Activated T-helper 17 cell treated with anti-CD3 and anti-CD28 coated beads, Interleukin-2, amount 50 U/mL, for 72 hours (primary cell): Measurements from ENCODE around the gene BIRC6. TPM values are rescaled to one million over a fixed set of nuclear protein-coding genes. Genes with fewer than 3 reads are reported as not detected.
"Not testable (repeated sequence)": the region's sequence is repeated elsewhere in the genome, so short reads cannot be mapped to it uniquely, and the experiment has no call there.

Experiments used
- ATAC-seq: fragments of 150-1000 bp; cut with Tn5 transposase; replicated peaks from 2 replicates; pipeline ENCODE4 v1.10.0; 2021; ENCODE audit warnings: mild to moderate bottlenecking, moderate library complexity
- H3K27ac Mint-ChIP-seq: one replicate; pipeline ENCODE4 v1.8.0; 2022; ENCODE audit warnings: mixed read lengths
- H3K27me3 Mint-ChIP-seq: one replicate; pipeline ENCODE4 v1.8.0; 2022; ENCODE audit warnings: mixed read lengths
- H3K36me3 Mint-ChIP-seq: one replicate; pipeline ENCODE4 v1.8.0; 2022; ENCODE audit warnings: low read depth, mild to moderate bottlenecking, mixed read lengths
- H3K4me1 Mint-ChIP-seq: one replicate; pipeline ENCODE4 v1.8.0; 2022; ENCODE audit warnings: mixed read lengths
- H3K4me3 Mint-ChIP-seq: one replicate; pipeline ENCODE4 v1.8.0; 2022; ENCODE audit warnings: mild to moderate bottlenecking, mixed read lengths
- H3K9me3 Mint-ChIP-seq: one replicate; pipeline ENCODE4 v1.8.0; 2022; ENCODE audit warnings: mixed read lengths
- total RNA-seq, 2 donors: library from RNA; stranded (reverse); gene quantifications; one replicate each; pipeline ENCODE4 v1.2.3, GENCODE V29; 2022

BIRC6 gene, protein sequence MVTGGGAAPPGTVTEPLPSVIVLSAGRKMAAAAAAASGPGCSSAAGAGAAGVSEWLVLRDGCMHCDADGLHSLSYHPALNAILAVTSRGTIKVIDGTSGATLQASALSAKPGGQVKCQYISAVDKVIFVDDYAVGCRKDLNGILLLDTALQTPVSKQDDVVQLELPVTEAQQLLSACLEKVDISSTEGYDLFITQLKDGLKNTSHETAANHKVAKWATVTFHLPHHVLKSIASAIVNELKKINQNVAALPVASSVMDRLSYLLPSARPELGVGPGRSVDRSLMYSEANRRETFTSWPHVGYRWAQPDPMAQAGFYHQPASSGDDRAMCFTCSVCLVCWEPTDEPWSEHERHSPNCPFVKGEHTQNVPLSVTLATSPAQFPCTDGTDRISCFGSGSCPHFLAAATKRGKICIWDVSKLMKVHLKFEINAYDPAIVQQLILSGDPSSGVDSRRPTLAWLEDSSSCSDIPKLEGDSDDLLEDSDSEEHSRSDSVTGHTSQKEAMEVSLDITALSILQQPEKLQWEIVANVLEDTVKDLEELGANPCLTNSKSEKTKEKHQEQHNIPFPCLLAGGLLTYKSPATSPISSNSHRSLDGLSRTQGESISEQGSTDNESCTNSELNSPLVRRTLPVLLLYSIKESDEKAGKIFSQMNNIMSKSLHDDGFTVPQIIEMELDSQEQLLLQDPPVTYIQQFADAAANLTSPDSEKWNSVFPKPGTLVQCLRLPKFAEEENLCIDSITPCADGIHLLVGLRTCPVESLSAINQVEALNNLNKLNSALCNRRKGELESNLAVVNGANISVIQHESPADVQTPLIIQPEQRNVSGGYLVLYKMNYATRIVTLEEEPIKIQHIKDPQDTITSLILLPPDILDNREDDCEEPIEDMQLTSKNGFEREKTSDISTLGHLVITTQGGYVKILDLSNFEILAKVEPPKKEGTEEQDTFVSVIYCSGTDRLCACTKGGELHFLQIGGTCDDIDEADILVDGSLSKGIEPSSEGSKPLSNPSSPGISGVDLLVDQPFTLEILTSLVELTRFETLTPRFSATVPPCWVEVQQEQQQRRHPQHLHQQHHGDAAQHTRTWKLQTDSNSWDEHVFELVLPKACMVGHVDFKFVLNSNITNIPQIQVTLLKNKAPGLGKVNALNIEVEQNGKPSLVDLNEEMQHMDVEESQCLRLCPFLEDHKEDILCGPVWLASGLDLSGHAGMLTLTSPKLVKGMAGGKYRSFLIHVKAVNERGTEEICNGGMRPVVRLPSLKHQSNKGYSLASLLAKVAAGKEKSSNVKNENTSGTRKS (N-terminal part only)
- total RNA-seq, result 100 to 1,000 TPM; 114 to 117 TPM

GRCh38 chr2:32356681-32357317 lies at the start of gene BIRC6:
Gene BIRC6 (plus strand): TSS chr2:32357023. CDS start chr2:32357162, 139 bp downstream.
- no peaks in the 10 kb centered on the region for H3K27me3 Mint-ChIP-seq

GRCh38 chr2:32310577-32310976 lies 46.2 kb upstream of the BIRC6 start:
- Mint-ChIP-seq H3K27ac (no peak overlapping the region), H3K36me3 (peaks cover 35% of the 10 kb centered on the region), H3K27me3 (no peaks in the 10 kb centered on the region), H3K9me3 (no peaks in the 10 kb centered on the region), H3K4me3 (no peak overlapping the region), H3K4me1 (no peaks in the 10 kb centered on the region)
- ATAC-seq, result no peak

More at GRCh38 chr2:32356681-32357317, at the start of gene BIRC6:
- Mint-ChIP-seq H3K36me3 (peaks cover 48% of the 10 kb centered on the region), H3K4me3 (peak within 1 kb of the TSS; percentile 95), H3K4me1 (peaks cover 32% of the 10 kb centered on the region), H3K27ac (peak within 1 kb of the TSS; percentile 93), H3K9me3 (no peaks in the 10 kb centered on the region)
- peak; percentile 94 for ATAC-seq

- H3K4me1 Mint-ChIP-seq, result no peaks in the 10 kb centered on the region
- no peaks in the 10 kb centered on the region for H3K27me3 Mint-ChIP-seq
- ATAC-seq, result no peak
- no peak overlapping the region for H3K27ac Mint-ChIP-seq
- H3K36me3 Mint-ChIP-seq, result peaks cover 14% of the 10 kb centered on the region
- H3K9me3 Mint-ChIP-seq, result no peaks in the 10 kb centered on the region
- H3K4me3 Mint-ChIP-seq, result no peak overlapping the region
These were observed 41.9 kb upstream of the BIRC6 start for GRCh38 chr2:32314886-32315285.

- not testable (repeated sequence) for ATAC-seq, H3K9me3 Mint-ChIP-seq, H3K27me3 Mint-ChIP-seq, H3K4me3 Mint-ChIP-seq, H3K4me1 Mint-ChIP-seq, H3K36me3 Mint-ChIP-seq, H3K27ac Mint-ChIP-seq
These were observed 28.1 kb upstream of the BIRC6 start for GRCh38 chr2:32328679-32329078.

DNA sequence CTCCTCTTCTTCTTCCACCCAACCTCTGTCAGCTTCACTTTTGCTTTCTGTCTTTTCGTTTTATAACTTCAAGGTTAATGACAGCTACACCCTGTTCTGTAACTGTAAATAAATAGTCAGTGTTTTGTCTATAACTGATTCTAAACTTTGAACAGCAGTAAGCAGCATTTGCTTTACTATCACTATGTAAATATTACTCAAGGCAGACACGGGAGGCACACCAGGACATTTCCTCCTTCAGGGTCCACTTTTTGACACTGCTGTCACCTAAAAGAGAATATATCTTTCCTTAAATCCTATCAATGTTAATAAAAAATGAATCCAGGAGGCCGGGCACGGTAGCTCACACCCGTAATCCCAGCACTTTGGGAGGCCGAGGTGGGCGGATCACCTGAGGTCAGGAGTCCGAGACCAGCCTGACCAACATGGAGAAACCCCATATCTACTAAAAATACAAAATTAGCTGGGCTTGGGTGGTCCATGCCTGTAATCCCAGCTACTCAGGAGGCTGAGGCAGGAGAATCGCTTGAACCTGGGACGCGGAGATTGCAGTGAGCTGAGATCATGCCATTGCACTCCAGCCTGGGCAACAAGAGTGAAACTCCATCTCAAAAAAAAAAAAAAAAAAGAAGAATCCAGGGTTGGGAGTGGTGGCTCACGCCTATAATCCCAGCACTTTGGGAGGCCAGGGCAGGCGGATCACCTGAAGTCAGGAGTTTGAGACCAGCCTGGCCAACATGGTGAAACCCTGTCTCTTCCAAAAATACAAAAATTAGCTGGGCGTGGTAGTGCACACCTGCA lies 27.4 kb upstream of the BIRC6 start:
- H3K27me3 Mint-ChIP-seq, ATAC-seq, H3K4me3 Mint-ChIP-seq, H3K4me1 Mint-ChIP-seq, H3K27ac Mint-ChIP-seq, H3K9me3 Mint-ChIP-seq, H3K36me3 Mint-ChIP-seq: not testable (repeated sequence)

DNA sequence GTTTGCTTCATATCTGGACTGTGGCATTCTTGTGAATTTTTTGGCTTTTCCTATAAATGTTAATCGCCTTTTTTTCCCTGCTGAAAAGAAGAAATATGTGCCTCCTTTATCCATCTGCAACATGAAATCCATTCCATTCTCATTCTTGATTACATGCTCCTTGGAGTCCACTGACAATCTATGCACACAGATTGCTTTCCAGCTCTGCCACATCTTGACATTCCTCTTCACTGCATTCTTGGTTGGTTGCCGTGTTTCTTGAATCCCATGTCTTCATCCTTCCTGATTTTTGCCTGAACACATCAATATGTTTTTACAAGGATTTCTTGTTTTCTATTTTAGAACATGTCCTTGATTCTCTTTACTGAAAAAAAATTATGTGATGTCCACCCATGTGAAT lies 26.7 kb upstream of the BIRC6 start:
- ATAC-seq, result no peak
- Mint-ChIP-seq H3K4me3 (no peak overlapping the region), H3K36me3 (no peaks in the 10 kb centered on the region)

DNA sequence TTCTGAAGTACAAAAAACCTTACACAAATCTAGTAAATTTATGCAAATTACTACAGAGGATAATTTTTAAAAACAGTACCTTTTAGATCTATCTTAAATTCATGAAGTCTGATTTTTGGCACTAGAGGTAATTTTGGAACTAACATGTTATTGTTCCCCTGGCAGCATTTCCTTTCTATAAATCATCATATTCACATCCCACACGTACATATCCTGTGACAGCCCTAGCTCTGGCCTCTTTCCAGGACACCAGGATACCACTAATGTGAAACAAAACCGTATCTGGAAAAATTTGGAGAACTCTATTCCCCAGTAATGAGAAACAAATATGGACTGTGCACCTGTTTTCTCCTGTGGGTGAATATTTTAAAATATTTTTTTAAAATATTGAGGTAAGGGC lies 14.0 kb upstream of the BIRC6 start:
- Mint-ChIP-seq H3K27me3 (no peaks in the 10 kb centered on the region), H3K4me3 (no peak overlapping the region), H3K9me3 (no peaks in the 10 kb centered on the region), H3K36me3 (no peaks in the 10 kb centered on the region), H3K4me1 (no peaks in the 10 kb centered on the region), H3K27ac (no peak overlapping the region)
- ATAC-seq, result no peak

More for the DNA sequence above, 26.7 kb upstream of the BIRC6 start:
- Mint-ChIP-seq H3K4me1 (no peaks in the 10 kb centered on the region), H3K27ac (no peak overlapping the region), H3K27me3 (no peaks in the 10 kb centered on the region), H3K9me3 (no peaks in the 10 kb centered on the region)

GRCh38 chr2:32350797-32351196 lies 6.0 kb upstream of the BIRC6 start:
- H3K27me3 Mint-ChIP-seq, H3K4me3 Mint-ChIP-seq: not testable (repeated sequence)

GRCh38 chr2:32355976-32356680 lies 695 bp upstream of the BIRC6 start:
- Mint-ChIP-seq H3K4me3 (peak overlapping the region; percentile 95), H3K9me3 (no peaks in the 10 kb centered on the region), H3K4me1 (peaks cover 26% of the 10 kb centered on the region), H3K27me3 (no peaks in the 10 kb centered on the region), H3K36me3 (peaks cover 41% of the 10 kb centered on the region), H3K27ac (peak overlapping the region; percentile 93)
- ATAC-seq, result no peak

More at GRCh38 chr2:32350797-32351196, 6.0 kb upstream of the BIRC6 start:
- not testable (repeated sequence) for H3K36me3 Mint-ChIP-seq, H3K9me3 Mint-ChIP-seq, H3K4me1 Mint-ChIP-seq, ATAC-seq, H3K27ac Mint-ChIP-seq

DNA sequence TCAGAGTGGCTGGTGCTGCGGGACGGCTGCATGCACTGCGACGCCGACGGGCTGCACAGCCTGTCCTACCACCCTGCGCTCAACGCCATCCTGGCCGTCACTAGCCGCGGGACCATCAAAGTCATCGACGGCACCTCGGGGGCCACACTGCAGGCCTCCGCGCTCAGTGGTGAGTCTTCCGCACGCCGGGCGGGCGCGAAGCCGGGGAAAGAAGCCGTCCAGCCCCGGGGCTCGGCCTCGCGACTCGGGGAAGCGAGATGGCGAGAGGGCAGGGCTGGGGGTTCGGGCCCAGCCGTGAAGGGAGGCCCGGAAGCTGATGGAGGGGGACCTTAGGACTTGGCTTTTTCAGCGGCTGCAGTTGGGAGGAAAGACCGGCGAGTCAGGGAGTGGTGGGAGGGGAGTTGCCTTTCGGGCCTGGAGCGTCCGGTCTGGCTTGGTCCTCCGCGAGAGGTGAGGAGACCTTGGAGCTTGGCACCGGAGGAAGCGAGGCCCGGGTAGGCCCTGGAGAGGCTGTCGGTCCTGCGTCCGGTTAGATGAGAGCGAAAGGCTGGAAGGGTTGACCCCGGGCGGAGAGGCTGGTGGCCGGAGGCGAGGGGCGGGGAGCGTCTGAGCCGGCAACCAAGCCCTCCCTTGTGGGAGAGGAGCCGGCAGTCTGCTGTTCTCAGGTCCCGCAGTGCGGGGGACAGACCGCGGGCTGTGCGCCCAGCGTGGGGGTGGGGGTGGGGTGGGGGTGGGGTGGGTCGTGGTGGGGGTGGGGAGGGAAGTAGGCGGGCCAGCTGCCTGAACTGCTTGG lies 691 bp downstream of the BIRC6 start:
- Mint-ChIP-seq H3K27me3 (no peaks in the 10 kb centered on the region), H3K4me3 (peak overlapping the region; percentile 95), H3K4me1 (peaks cover 34% of the 10 kb centered on the region), H3K27ac (peak overlapping the region; percentile 93), H3K36me3 (peaks cover 50% of the 10 kb centered on the region), H3K9me3 (no peaks in the 10 kb centered on the region)
- ATAC-seq, result peak; percentile 20

GRCh38 chr2:32358111-32358482 lies 1.3 kb downstream of the BIRC6 start:
- peak overlapping the region; percentile 93 for H3K27ac Mint-ChIP-seq
- no peak for ATAC-seq
- H3K27me3 Mint-ChIP-seq, result no peaks in the 10 kb centered on the region
- peaks cover 50% of the 10 kb centered on the region for H3K36me3 Mint-ChIP-seq
- peak overlapping the region; percentile 95 for H3K4me3 Mint-ChIP-seq
- peaks cover 34% of the 10 kb centered on the region for H3K4me1 Mint-ChIP-seq
- no peaks in the 10 kb centered on the region for H3K9me3 Mint-ChIP-seq

DNA sequence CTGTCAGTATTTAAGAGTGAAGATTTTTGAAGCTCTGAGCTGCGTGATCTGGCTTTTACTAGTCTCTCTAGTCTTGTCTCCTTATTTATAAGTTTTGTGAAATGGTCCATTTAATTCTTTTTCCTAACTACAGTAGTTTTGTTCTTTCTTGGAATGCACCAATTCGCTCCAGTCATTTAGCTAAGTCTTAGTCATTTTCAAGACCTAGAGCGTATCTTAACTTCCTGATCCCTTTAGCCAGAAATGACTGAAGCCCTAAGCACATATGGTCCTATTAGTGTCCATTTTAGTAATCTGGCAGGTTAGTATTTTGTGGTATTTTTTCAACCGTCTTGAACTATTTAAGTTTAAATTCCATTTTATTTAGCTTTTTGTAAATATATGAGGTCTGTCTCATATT lies 3.6 kb downstream of the BIRC6 start:
- H3K4me1 Mint-ChIP-seq, result peaks cover 48% of the 10 kb centered on the region
- H3K27ac Mint-ChIP-seq, result peak overlapping the region; percentile 93
- ATAC-seq, result no peak
- H3K27me3 Mint-ChIP-seq, result no peaks in the 10 kb centered on the region
- peaks cover 61% of the 10 kb centered on the region for H3K36me3 Mint-ChIP-seq
- peak overlapping the region; percentile 95 for H3K4me3 Mint-ChIP-seq
- H3K9me3 Mint-ChIP-seq, result no peaks in the 10 kb centered on the region
